Upper lobe of left lung (tissue), 4 donors: ENCODE results near the gene RAX2.

Experiments used
- CTCF ChIP-seq, 6 experiments: fragments of 450-650 bp in 4 of 6; fragments of 200-600 bp in 2 of 6; sonication (generic) in 2 of 6; IDR thresholded peaks; one replicate each; pipeline ENCODE4 v1.5.1; 2016 to 2019; ENCODE audit warnings: antibody characterized with exemption in 6 of 6
- EP300 ChIP-seq, 4 donors: sonication (generic); formaldehyde crosslinking; IDR thresholded peaks; one replicate each; pipeline ENCODE4 v1.5.1; 2017; ENCODE audit warnings: antibody characterized with exemption in 4 of 4, control low read depth in 2 of 4
- POLR2A ChIP-seq, 4 donors: fragments of 450-650 bp; IDR thresholded peaks; one replicate each; pipeline ENCODE4 v1.5.1; 2016 to 2017; ENCODE audit warnings: antibody characterized with exemption in 4 of 4, mild to moderate bottlenecking in 2 of 4
- POLR2AphosphoS5 ChIP-seq, 2 donors: sonication (generic); formaldehyde crosslinking; IDR thresholded peaks; one replicate each; pipeline ENCODE4 v1.5.1; 2017; ENCODE audit warnings: antibody characterized with exemption in 2 of 2

GRCh38 chr19:3780786-3781304 is 8.8 kb upstream of the RAX2 start:
- TF ChIP-seq CTCF (IDR thresholded peaks at IDR 0.05) (no peak), POLR2A (IDR thresholded peaks at IDR 0.05) (no peak), EP300 (IDR thresholded peaks at IDR 0.05) (no peak), POLR2AphosphoS5 (IDR thresholded peaks at IDR 0.05) (no peak)
